HG02852 (cell line): ENCODE data around the gene SNX25.
"Not testable (repeated sequence)": the region's sequence is repeated elsewhere in the genome, so short reads cannot be mapped to it uniquely, and the experiment has no call there.

Experiments
- ATAC-seq: cut with Tn5 transposase; IDR thresholded peaks from one replicate; pipeline ENCODE4 v1.9.1; 2021; ENCODE audit warnings: mild to moderate bottlenecking, moderate library complexity; ENCODE audit not compliant: unreplicated experiment

Gene SNX25

GRCh38 chr4:185298728-185299430, 89.5 kb downstream of the SNX25 start:
- no peak for ATAC-seq

- no peak for ATAC-seq
These were observed 95.1 kb downstream of the SNX25 start for GRCh38 chr4:185304541-185304940.

- ATAC-seq, result peak; percentile 24
These were observed 95.7 kb downstream of the SNX25 start for GRCh38 chr4:185304944-185305690.

GRCh38 chr4:185305979-185306442, 96.6 kb downstream of the SNX25 start:
- no peak for ATAC-seq

- ATAC-seq, result peak; percentile 70
These were observed 97.9 kb downstream of the SNX25 start for GRCh38 chr4:185307136-185307950.

GRCh38 chr4:185309770-185310169, 100.4 kb downstream of the SNX25 start:
- ATAC-seq, result peak; percentile 46

- no peak for ATAC-seq
These were observed 101.9 kb downstream of the SNX25 start for GRCh38 chr4:185311113-185311888.

GRCh38 chr4:185312699-185313098, 103.3 kb downstream of the SNX25 start:
- ATAC-seq, result no peak

- not testable (repeated sequence) for ATAC-seq
These were observed 108.1 kb downstream of the SNX25 start for GRCh38 chr4:185317462-185317861.

- ATAC-seq, result no peak
These were observed 108.5 kb downstream of the SNX25 start for GRCh38 chr4:185317880-185318279.

- ATAC-seq, result no peak
These were observed 109.3 kb downstream of the SNX25 start for GRCh38 chr4:185318679-185319078.

GRCh38 chr4:185322803-185323202, 113.4 kb downstream of the SNX25 start:
- ATAC-seq, result no peak

- no peak for ATAC-seq
These were observed 114.2 kb downstream of the SNX25 start for GRCh38 chr4:185323606-185324005.

GRCh38 chr4:185324361-185324760, 115.0 kb downstream of the SNX25 start:
- not testable (repeated sequence) for ATAC-seq

- ATAC-seq, result not testable (repeated sequence)
These were observed 116.3 kb downstream of the SNX25 start for GRCh38 chr4:185325721-185326120.

GRCh38 chr4:185328586-185328985, 119.2 kb downstream of the SNX25 start:
- ATAC-seq, result no peak

GRCh38 chr4:185329879-185330510, 120.6 kb downstream of the SNX25 start:
- not testable (repeated sequence) for ATAC-seq

GRCh38 chr4:185332575-185333464, 123.4 kb downstream of the SNX25 start:
- peak; percentile 82 for ATAC-seq

- no peak for ATAC-seq
These were observed 124.9 kb downstream of the SNX25 start for GRCh38 chr4:185334326-185334725.
